ENCODE results near the gene ISG20.

- no peak for TF ChIP-seq CTCF (IDR thresholded peaks at IDR 0.05; ENCODE audit: low read depth, low read length, poor library complexity, severe bottlenecking)
- TF ChIP-seq EZH2phosphoT487 (IDR thresholded peaks at IDR 0.05; ENCODE audit: borderline replicate concordance, low read length): no peak
These were observed 45.5 kb downstream of the ISG20 start for GRCh38 chr15:88684345-88684744.
